HG03196 (cell line): Measurements from ENCODE around the gene TMIE.

Source experiments
- ATAC-seq: cut with Tn5 transposase; IDR thresholded peaks from one replicate; pipeline ENCODE4 v1.9.1; 2021; ENCODE audit not compliant: unreplicated experiment

Gene TMIE

DNA sequence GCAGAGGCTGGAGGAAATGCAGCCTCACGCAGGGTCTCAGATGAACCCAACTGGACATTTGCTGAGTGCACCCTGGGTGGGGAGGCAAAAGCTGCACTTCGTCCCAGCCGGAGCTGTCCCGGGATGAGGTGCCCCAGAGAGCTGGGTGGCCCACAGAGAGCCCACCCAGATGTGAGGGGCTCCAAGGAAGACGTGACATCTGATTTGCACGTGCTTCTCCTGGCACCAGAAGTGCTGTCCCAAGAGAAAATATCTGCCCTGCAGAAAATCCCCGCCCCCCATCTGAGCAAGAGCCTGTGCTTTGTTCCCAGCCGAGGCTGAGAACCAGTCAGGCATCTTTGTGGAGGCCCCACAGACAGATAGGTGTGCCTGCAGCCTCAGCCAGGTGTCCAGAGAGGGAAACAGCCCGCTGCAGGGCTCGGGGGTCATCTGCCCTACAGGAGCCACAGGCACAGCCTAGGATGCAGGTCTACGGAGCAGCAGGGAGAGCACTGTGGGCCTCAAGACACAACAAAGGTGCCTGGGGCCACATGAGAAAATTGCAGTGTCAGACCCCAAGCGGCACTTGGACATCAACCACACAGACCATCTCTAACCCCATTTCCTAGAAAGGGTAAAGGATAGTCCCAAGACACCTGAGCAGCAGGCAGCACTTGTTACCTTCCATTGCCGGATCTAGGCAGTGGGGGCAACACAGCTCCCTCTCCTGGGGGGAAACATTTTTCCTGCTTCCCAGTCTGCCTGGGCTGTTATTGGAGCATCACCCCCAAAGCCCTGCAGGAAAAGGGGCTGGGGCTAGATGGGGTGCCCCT is 5.8 kb downstream of the TMIE start:
- ATAC-seq = no peak

DNA sequence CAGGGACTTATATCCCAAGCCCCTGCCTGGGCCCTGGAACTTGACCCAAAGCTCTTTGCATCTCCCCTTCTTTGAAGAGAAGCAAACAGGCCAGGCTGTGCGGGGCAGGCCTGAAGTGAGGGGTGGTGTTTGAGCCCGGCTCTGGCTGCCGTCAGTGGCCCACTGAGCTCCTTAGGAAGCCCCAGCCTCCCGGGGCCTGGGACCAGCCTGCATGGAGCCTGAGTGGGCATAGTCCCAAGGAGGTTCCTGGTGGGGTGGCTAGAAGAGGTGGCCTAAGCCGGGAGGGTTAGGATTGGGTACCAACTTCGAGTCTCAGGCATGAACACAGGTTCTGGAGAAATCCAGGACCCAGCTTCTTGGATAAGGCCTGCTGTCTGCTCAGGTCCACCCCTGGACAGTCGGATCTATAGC is 6.4 kb downstream of the TMIE start:
- ATAC-seq = no peak

- ATAC-seq = no peak
These were observed 7.4 kb downstream of the TMIE start for GRCh38 chr3:46708401-46709156.

DNA sequence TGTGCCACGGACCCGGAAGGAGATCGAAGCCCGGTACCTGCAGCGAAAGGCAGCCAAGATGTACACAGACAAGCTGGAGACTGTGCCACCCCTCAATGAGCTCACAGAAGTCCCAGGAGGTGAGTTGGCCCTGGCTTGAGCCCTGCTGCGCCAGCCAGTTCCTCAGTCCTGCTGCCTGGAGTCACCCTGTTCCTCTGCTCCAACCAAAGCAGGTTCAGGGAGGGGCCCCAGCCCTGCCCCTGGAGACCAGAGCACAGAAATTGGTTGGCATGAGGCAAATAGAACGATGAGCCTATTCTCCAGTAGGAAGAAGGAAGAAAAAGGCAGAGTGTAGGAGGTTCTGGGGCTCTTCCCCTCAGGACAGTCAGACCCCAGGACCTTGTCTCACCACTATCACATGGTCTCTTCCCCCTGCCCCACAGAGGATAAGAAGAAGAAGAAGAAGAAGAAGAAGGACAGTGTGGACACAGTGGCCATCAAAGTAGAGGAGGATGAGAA is 8.0 kb downstream of the TMIE start:
- ATAC-seq = no peak

DNA sequence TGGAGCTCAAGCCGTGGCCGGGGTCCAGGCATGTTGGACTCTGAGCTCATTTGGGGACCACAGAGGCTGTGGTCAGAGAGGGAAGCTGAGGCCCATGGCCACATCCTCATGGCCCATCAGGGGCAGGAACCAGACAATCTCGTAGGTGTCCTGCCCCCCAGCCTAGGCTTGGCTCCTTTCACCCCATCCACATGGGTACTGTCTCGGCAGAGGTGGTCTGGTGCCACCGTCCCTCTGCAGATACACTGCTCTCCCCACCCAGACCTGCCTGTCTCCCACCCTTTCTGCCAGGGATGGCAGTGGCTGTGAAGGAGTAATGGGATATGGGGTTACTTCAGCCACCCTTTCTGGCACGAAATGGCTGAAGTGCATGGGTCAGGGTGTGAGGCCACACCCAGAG is 8.5 kb downstream of the TMIE start:
- ATAC-seq = no peak

GRCh38 chr3:46710229-46710628 is 9.0 kb downstream of the TMIE start:
- ATAC-seq = no peak

DNA sequence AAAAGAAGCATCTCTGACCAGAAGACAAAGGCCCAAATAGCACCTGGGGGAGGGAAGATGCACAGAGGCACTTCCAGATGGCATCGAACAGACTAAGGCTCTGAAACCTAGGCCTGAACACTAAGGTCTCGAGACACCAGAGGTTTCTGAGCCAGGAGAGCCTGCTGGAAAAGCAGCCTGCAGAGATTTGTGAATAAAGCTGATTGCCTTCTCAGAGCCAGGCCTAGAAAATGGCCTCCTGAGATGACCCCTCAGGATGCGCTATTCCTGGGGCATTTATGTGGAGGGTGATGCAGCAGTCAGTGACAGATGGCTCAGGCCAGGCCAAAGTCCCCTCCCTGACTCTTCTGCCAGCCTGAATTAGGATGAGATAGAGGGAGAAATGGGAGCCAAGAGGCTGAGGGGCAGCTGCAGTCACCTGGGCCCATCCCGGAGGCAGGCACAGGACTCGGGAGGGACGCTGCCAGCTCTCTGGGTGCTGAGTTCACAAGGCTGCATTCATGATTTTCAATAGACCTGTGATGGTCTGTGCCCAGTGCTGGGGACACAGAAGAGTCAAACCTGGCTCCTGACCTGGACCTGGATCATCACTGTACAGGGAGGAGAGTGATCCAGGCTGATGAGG is 9.6 kb downstream of the TMIE start:
- ATAC-seq = no peak

DNA sequence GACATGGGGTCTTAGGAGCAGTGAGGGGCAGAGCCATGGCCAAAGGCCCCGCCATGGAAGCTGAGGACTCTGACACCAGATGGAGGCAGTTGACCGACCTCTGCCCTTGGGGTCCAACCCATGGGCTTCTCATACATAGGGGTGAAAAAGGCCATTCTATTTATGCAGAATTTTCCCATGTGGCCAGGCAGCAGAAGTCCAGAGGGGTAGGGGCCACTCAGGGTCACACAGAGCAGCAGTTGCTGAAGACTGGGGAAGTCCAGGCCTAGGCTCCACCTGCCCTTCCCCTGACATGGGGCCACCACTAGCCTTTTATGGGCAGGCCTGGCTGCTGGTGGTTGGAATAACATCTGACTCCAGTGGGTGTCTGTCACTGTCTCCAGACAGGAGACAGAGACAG is 10.1 kb downstream of the TMIE start:
- no peak for ATAC-seq

- ATAC-seq = no peak
These were observed 10.6 kb downstream of the TMIE start for GRCh38 chr3:46711760-46712159.

GRCh38 chr3:46712191-46713049 is 11.2 kb downstream of the TMIE start:
- ATAC-seq = no peak

DNA sequence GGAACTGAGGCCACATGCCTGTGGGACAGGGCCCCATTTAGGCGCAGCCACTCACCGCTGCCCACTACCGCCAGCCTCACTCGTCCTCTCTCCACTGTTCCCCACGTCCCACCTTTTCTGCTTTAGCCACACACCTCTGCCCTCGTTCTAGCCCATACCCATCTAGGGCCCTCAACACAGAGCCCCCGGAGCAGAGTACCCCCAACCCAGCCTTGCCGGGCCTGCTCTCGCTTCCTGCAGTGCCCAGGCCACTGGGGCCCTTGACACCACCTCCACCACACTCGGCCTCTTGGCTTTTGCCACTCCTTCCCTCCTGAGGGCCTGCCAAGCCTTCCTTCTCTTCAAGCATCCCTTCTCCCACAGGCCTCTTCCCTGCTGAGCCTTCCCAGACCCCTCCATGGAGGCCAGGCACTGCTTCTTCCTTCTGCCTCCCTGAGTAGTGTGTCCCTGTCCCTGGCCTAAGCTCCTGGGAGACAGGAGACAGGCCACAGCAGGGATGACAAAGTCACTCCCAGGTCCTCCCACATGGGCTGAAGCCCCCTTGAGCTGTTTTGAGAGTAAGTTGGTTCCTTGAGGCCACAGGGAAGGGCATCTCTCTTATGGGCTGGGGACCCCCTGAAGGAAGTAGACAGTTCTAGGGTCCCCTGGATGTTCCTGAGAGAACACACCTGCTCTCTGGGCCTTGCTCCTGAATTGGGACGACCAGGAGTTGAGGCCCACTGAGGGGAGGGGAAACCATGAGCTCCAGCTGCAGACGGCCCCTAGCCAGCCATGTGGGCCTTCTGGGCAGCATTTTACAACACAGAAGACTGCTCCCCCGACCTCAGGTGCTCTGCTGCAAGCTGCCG is 12.1 kb downstream of the TMIE start:
- no peak for ATAC-seq

DNA sequence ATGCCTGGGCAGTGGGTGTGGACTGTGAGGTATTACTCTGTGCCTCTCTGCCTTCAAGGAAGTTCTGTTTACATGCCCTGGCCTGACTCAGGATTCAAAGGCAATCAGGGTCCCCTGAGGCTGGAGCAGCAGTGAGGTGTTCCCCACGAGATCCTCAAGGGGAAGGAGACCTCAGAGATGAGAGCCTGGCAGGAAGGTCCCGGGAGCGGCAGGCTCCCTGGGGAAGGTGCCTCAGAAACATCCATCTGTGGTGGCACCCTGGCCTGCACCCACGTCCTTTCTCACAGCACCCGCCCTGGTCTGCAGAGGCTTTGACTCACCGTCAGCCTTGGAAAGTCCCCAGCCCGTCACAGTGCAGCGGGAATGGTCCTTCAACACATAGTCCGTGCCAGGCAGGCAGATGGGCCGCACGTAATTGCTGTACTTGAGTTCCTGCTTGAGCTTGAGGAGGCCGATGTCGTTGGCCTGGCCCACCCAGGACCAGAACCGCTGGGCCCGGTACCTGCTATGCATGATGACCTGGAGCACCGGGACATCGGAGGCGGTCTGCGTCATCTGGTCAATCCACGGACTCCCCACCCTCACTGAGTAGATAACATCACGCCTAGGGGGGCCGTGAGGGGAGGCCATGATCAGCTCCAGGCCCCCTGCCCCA is 12.8 kb downstream of the TMIE start:
- no peak for ATAC-seq

GRCh38 chr3:46714728-46715506 is 13.7 kb downstream of the TMIE start:
- ATAC-seq = no peak

- no peak for ATAC-seq
These were observed 14.4 kb downstream of the TMIE start for GRCh38 chr3:46715507-46716175.

DNA sequence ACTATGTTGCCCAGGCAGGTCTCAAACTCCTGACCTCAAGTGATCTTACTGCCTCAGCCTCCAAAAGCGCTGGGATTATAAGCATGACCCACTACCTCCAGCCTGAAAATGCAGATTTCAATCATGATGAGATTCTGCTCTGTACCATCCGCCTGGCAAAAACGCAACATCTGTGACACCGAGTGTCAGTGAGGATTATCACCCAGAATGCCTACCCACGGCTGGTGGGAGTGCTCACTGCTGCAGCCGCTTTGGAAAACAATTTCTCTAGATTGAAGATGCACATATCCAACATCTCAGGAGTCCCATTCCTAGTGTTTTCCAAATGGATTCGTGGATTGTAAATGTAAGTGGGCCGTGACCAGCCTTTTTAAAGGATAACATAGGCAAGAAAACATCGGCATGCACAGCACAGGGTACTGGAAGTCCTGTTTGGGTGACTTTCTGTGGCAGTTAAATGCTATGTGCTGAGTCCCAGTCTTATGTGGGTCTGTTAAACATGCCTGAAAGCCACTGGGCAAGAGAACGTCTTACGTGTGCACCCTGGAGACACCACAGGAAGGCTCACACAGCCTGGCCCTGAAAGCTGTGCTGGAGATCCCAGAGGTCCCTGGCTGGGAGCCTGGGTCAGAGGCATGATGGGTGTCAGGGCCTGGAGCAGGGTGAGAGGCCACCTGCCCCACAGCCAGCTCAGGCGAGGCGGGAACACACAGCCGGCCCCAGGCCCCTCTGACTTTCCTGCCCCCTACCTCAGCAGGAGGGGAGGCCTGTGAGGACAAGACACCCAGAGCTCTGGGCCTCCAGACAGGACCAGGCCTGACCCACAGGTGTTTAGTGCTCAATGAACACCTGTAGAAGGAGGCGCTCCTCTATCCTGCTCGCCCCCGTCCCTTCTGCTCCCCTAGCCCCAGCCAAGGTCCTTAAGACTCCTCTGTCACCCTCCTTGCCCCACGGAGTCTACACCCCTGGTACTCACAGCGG is 15.6 kb downstream of the TMIE start:
- ATAC-seq = no peak

DNA sequence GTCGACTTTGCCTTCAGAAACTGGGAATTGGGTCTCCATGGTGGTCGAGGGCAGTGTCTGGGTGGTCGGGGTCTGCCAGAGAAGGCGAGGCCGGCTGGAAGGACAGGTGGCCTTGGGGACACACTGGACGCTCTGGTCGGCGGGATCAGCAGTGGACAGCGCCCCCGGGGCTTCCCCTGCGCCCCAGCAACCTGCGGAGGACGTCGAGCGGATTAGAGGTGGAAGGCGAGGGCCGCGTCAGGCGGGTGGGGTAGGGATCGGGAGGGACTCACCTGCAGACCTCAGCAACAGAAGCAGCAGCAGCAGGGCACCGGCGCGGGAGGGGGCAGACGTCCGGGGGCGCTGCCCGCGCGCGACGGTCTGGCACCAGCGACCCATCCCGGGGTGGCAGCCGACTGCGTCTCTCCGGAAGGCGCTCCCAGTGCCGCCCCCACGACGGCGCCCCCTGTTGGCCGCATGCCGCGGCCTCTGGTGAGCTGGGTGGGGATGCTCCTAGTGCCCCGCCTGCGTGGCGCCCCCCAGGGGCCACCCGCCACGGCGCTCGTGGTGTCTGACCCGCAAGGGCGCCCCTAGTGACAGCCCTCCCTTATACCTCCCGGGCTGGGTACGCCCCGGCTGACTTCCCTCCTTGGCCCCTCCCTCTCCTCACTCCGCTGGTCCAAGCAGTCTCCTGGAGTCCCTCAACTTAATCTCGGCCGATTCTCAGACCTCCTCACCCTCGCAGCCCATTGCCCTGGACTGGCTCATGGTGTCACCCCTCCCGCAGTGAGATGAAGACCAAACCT is 16.4 kb downstream of the TMIE start, which contains the start of gene PRSS50:
PRSS50 (minus strand) TSS at position 423 of the 785 bp plus-strand sequence; CDS start at position 378, 45 bp downstream.
- ATAC-seq = no peak
